Gastroesophageal sphincter (tissue), 4 donors: ENCODE data around the gene SCN1B. TPM values are rescaled to one million over a fixed set of nuclear protein-coding genes. Genes with fewer than 3 reads are reported as not detected.

Experiments used
- ATAC-seq: fragments of 150-250 bp; one replicate; pipeline ENCODE4 v1.9.1; 2016; ENCODE audit warnings: mild to moderate bottlenecking, moderate library complexity
- H3K27ac ChIP-seq, 4 donors: fragments of 200-600 bp; sonication (generic) in 3 of 4; 1 replicate in 3 of 4; 2 replicates in 1 of 4; pipeline ENCODE4 v1.5.1; 2016 to 2019
- H3K27me3 ChIP-seq: fragments of 200-600 bp; sonication (generic); one replicate; pipeline ENCODE4 v1.5.1; 2019
- H3K36me3 ChIP-seq, 2 donors: fragments of 200-600 bp; sonication (generic); one replicate each; pipeline ENCODE4 v1.5.1; 2019; ENCODE audit warnings: control low read depth in 1 of 2
- H3K4me1 ChIP-seq, 3 donors: fragments of 200-600 bp; sonication (generic); 1 replicate in 2 of 3; 2 replicates in 1 of 3; pipeline ENCODE4 v1.5.1; 2016 to 2019; ENCODE audit warnings: control low read depth in 2 of 3
- H3K4me3 ChIP-seq, 2 donors: fragments of 200-600 bp; sonication (generic); one replicate each; pipeline ENCODE4 v1.5.1; 2019; ENCODE audit warnings: mild to moderate bottlenecking in 1 of 2, moderate library complexity in 1 of 2
- H3K9me3 ChIP-seq, 3 donors: fragments of 200-600 bp; sonication (generic); one replicate each; pipeline ENCODE4 v1.5.1; 2017 to 2019; ENCODE audit warnings: control low read depth in 2 of 3
- CTCF ChIP-seq, 4 experiments: fragments of 200-600 bp in 2 of 4; fragments of 450-650 bp in 2 of 4; sonication (generic) in 1 of 4; IDR thresholded peaks; one replicate each; pipeline ENCODE4 v1.5.1; 2017 to 2019; ENCODE audit warnings: antibody characterized with exemption in 4 of 4, mild to moderate bottlenecking in 2 of 4, moderate library complexity in 2 of 4
- EP300 ChIP-seq: sonication (generic); formaldehyde crosslinking; IDR thresholded peaks from one replicate; pipeline ENCODE4 v1.6.1; 2017; ENCODE audit warnings: antibody characterized with exemption, mild to moderate bottlenecking
- POLR2A ChIP-seq, 2 donors: fragments of 450-650 bp; IDR thresholded peaks; one replicate each; pipeline ENCODE4 v1.6.1; 2017; ENCODE audit warnings: antibody characterized with exemption in 2 of 2, mild to moderate bottlenecking in 2 of 2, moderate library complexity in 1 of 2
- POLR2AphosphoS5 ChIP-seq: sonication (generic); formaldehyde crosslinking; IDR thresholded peaks from one replicate; pipeline ENCODE4 v1.6.1; 2017; ENCODE audit warnings: antibody characterized with exemption
- WGBS, 2 donors: methylation state at CpG; one replicate each; pipeline ENCODE4 v1.1.5; 2018; ENCODE audit warnings: low coverage in 1 of 2; 5-methylcytosine and 5-hydroxymethylcytosine counted together
- total RNA-seq, 4 donors: library from RNA; depleted of rRNA; stranded (reverse); fragments of >200 nt; gene quantifications; one replicate each; pipeline ENCODE4 v1.1.0, GENCODE V29; 2016

Gene SCN1B
- total RNA-seq, 4 donors from 2014 or later, result 5.3 to 13.2 (median 9.5) TPM

GRCh38 chr19:35056513-35057063 is 26.3 kb downstream of the SCN1B start:
- no peak for ATAC-seq
- Histone ChIP-seq H3K4me3 (no peak overlapping the region), H3K36me3 (no peaks in the 10 kb centered on the region), H3K4me1 (no peaks in the 10 kb centered on the region), H3K27me3 (peaks cover 36% of the 10 kb centered on the region), H3K9me3 (no peaks in the 10 kb centered on the region), H3K27ac (no peak overlapping the region)
- 38% methylated on average over 3 of the region's 6 CpGs; no CpG with 5 or more reads in 1 of the 2 donors for WGBS, 2 donors
- no peak for TF ChIP-seq EP300

GRCh38 chr19:35058370-35058769 is 28.1 kb downstream of the SCN1B start:
- WGBS, 2 donors, result 62 to 64% methylated on average over 2 of the region's 2 CpGs
- Histone ChIP-seq H3K36me3 (no peaks in the 10 kb centered on the region), H3K4me1 (no peaks in the 10 kb centered on the region), H3K27ac (no peak overlapping the region), H3K27me3 (peaks cover 36% of the 10 kb centered on the region), H3K4me3 (no peak overlapping the region), H3K9me3 (no peaks in the 10 kb centered on the region)
- no peak for TF ChIP-seq POLR2A (IDR thresholded peaks at IDR 0.05)
- TF ChIP-seq EP300, result no peak
- TF ChIP-seq CTCF (IDR thresholded peaks at IDR 0.05), result no peak
- TF ChIP-seq POLR2AphosphoS5, result no peak
- ATAC-seq, result no peak

- ATAC-seq, result no peak
- WGBS, 2 donors, result 78 to 92% methylated on average over 2 to 5 of the region's 26 CpGs
- Histone ChIP-seq H3K4me1 (no peaks in the 10 kb centered on the region), H3K4me3 (no peak overlapping the region), H3K9me3 (no peaks in the 10 kb centered on the region), H3K27ac (no peak overlapping the region), H3K27me3 (peaks cover 36% of the 10 kb centered on the region), H3K36me3 (no peaks in the 10 kb centered on the region)
- no peak for TF ChIP-seq EP300
- no peak for TF ChIP-seq CTCF (IDR thresholded peaks at IDR 0.05)
- no peak for TF ChIP-seq POLR2A (IDR thresholded peaks at IDR 0.05)
Measured at GRCh38 chr19:35059006-35059798, 28.9 kb downstream of the SCN1B start.

GRCh38 chr19:35059799-35060091 is 29.5 kb downstream of the SCN1B start:
- Histone ChIP-seq H3K36me3 (no peaks in the 10 kb centered on the region), H3K27ac (no peak overlapping the region), H3K4me1 (no peaks in the 10 kb centered on the region), H3K27me3 (peaks cover 36% of the 10 kb centered on the region), H3K9me3 (no peaks in the 10 kb centered on the region), H3K4me3 (no peak overlapping the region)
- ATAC-seq, result no peak
- TF ChIP-seq EP300, result no peak
- TF ChIP-seq CTCF (IDR thresholded peaks at IDR 0.05), result no peak
- TF ChIP-seq POLR2AphosphoS5, result no peak
- TF ChIP-seq POLR2A (IDR thresholded peaks at IDR 0.05), result no peak
- 88 to 100% methylated on average over 1 to 5 of the region's 15 CpGs for WGBS, 2 donors

- WGBS, 2 donors, result 100% methylated on average over 3 of the region's 29 CpGs; no CpG with 5 or more reads in 1 of the 2 donors
- no peak overlapping the region for H3K27ac ChIP-seq
- peaks cover 34% of the 10 kb centered on the region for H3K27me3 ChIP-seq
- no peak for TF ChIP-seq CTCF (IDR thresholded peaks at IDR 0.05)
- TF ChIP-seq EP300, result no peak
- TF ChIP-seq POLR2A (IDR thresholded peaks at IDR 0.05), result no peak
- no peak for TF ChIP-seq POLR2AphosphoS5
- no peak overlapping the region for H3K4me3 ChIP-seq
- no peaks in the 10 kb centered on the region for H3K4me1 ChIP-seq
- no peaks in the 10 kb centered on the region for H3K9me3 ChIP-seq
- no peak for ATAC-seq
- H3K36me3 ChIP-seq, result no peaks in the 10 kb centered on the region
Measured at GRCh38 chr19:35060160-35060855, 30.0 kb downstream of the SCN1B start.
